Activated CD8-positive, alpha-beta T cell treated with anti-CD3 and anti-CD28 coated beads for 36 hours (primary cell): ENCODE measurements around the gene SAPCD1. TPM values are rescaled to one million over a fixed set of nuclear protein-coding genes. Genes with fewer than 3 reads are reported as not detected.

ENCODE experiments used
- ATAC-seq: fragments of 200-7000 bp; cut with Tn5 transposase; one replicate; pipeline ENCODE4 v1.10.0; 2021; ENCODE audit warnings: mild to moderate bottlenecking, moderate library complexity
- CTCF ChIA-PET: fragments of 350-600 bp; sonication (Branson Sonifier 250); formaldehyde crosslinking; loops from one replicate; lab custom pipeline; 2021; ENCODE audit warnings: antibody characterized with exemption; lab: Charles Lee
- POLR2A ChIA-PET: fragments of 350-600 bp; sonication (Branson Sonifier 250); formaldehyde crosslinking; loops from one replicate; lab custom pipeline; 2021; ENCODE audit warnings: antibody characterized with exemption; lab: Charles Lee
- DNase-seq: peaks from one replicate; pipeline ENCODE4 v3.0.0-alpha.2; 2020
- H3K27ac Mint-ChIP-seq: one replicate; pipeline ENCODE4 v1.8.0; 2021; ENCODE audit warnings: mild to moderate bottlenecking, mixed read lengths
- H3K27me3 Mint-ChIP-seq: one replicate; pipeline ENCODE4 v1.8.0; 2021; ENCODE audit warnings: mixed read lengths
- H3K36me3 Mint-ChIP-seq: one replicate; pipeline ENCODE4 v1.8.0; 2021; ENCODE audit warnings: low read depth, mixed read lengths
- H3K4me1 Mint-ChIP-seq: one replicate; pipeline ENCODE4 v1.8.0; 2021; ENCODE audit warnings: low read depth, mixed read lengths
- H3K4me3 Mint-ChIP-seq: one replicate; pipeline ENCODE4 v1.8.0; 2021; ENCODE audit warnings: mild to moderate bottlenecking, moderate library complexity, mixed read lengths
- H3K9me3 Mint-ChIP-seq: one replicate; pipeline ENCODE4 v1.8.0; 2021; ENCODE audit warnings: mixed read lengths
- intact Hi-C: fragments of 100-400 bp; cut with micrococcal nuclease; formaldehyde crosslinking; loops from one replicate; pipeline ENCODE4 v1.10.0; 2022
- total RNA-seq, 2 experiments: library from RNA; stranded (reverse); gene quantifications; one replicate each; pipeline ENCODE4 v1.2.3, GENCODE V29; 2021
- TF ChIP-seq, protein P1 (sequence below): fragments of 200-600 bp; IDR thresholded peaks from one replicate; pipeline ENCODE4 v1.8.0; 2022; ENCODE audit warnings: antibody characterized with exemption, mild to moderate bottlenecking

The SAPCD1 gene
- total RNA-seq, 2 experiments from 2014 or later, result 13.6 to 18.7 TPM

DNA sequence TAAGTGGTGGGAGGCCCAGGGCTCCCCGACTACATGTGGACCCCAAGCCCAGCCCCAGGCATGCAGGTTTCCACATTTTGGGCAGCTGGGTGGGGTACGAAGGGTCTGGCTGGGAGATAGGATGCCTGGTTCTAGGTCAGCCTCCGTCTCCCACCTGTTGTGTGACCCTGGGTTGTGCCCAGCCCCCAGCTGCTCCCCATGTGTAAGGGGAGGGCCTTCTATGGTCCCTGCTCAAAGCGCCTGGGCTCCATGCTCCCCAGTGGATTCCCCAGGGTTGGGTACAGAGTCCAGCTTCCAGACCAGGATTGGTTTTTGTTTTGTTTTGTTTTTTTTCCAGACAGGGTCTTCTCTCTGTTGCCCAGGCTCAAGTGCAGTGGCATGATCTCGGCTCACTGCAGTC is 15.7 kb downstream of the SAPCD1 start:
- DNase-seq, result no peak
- TF ChIP-seq, protein P1, sequence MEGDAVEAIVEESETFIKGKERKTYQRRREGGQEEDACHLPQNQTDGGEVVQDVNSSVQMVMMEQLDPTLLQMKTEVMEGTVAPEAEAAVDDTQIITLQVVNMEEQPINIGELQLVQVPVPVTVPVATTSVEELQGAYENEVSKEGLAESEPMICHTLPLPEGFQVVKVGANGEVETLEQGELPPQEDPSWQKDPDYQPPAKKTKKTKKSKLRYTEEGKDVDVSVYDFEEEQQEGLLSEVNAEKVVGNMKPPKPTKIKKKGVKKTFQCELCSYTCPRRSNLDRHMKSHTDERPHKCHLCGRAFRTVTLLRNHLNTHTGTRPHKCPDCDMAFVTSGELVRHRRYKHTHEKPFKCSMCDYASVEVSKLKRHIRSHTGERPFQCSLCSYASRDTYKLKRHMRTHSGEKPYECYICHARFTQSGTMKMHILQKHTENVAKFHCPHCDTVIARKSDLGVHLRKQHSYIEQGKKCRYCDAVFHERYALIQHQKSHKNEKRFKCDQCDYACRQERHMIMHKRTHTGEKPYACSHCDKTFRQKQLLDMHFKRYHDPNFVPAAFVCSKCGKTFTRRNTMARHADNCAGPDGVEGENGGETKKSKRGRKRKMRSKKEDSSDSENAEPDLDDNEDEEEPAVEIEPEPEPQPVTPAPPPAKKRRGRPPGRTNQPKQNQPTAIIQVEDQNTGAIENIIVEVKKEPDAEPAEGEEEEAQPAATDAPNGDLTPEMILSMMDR, result no peak
- ChIA-PET CTCF (interaction anchor here (1.3 to 5.5 kb wide), 3 partner anchors 9 to 29 kb away, joined by 4 to 34 read pairs (median 26); partner anchors contain the start of gene LSM2), POLR2A (interaction anchor here (0.8 to 1.7 kb wide), 7 partner anchors 12 to 236 kb away, joined by 3 to 5 read pairs (median 4); partner anchors contain the start of genes DDX39B, MSH5 and VARS1)
- Mint-ChIP-seq H3K36me3 (peaks cover 33% of the 10 kb centered on the region), H3K9me3 (no peaks in the 10 kb centered on the region), H3K27ac (no peak overlapping the region), H3K4me3 (no peak overlapping the region), H3K4me1 (peaks cover 30% of the 10 kb centered on the region), H3K27me3 (no peaks in the 10 kb centered on the region)
- no peak for ATAC-seq
- intact Hi-C loops, result no loop called here

DNA sequence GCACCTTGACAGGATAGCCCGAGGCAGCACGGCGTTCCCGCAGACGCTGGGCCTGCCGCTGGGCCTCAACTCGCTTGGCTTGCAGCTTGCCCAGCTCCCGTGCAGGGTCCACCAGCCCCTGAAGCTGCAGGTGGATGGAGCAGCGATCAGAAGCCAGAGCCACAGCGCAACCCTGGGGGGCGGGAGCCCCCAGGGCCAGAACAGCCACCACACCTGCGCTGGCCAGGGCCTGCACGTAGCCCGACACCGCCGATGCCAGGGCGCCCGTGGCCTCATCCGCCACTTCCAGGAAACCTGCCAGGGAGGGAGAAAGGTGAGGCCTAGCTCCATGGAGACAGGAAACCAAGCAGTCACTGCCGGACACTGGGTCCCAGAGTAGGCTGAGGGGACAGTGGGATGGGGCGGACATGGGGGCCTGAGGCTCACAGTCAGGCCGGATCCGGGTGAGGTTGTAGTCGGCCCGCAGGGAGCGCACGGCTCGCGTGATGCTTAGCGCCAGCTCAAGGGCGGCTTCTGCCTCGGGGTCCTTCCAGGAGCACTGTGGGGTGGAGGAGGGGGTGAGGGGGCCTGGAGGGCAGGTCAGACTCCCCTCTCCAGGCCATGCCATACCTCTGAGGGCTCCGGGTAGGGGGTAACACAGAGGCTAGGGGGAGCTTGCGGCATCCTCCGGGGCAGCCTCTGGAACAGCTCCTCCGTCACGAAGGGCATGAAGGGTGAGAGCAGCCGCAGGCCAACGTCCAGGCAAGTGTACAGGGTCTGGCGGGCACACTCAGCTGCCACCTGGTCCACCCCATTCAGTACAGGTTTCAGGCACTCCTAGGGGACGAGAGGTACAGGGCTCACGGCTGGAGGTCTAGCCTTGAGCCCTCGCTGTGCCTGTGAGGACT is 16.8 kb downstream of the SAPCD1 start:
- Mint-ChIP-seq H3K36me3 (peaks cover 37% of the 10 kb centered on the region), H3K27ac (no peak overlapping the region), H3K4me1 (peaks cover 28% of the 10 kb centered on the region), H3K9me3 (no peaks in the 10 kb centered on the region), H3K27me3 (no peaks in the 10 kb centered on the region), H3K4me3 (no peak overlapping the region)
- ATAC-seq (no peak), DNase-seq (no peak)
- intact Hi-C loops, result no loop called here
- CTCF ChIA-PET, result interaction anchor here (4.2 to 5.5 kb wide), 2 partner anchors 10 to 11 kb away, joined by 26 to 34 read pairs; no protein-coding TSS in a partner anchor
- TF ChIP-seq, protein P1, result no peak
- POLR2A ChIA-PET, result interaction anchor here (0.5 to 1.1 kb wide), 3 partner anchors 20 to 118 kb away, joined by 3 to 4 read pairs (median 3); no protein-coding TSS in a partner anchor

DNA sequence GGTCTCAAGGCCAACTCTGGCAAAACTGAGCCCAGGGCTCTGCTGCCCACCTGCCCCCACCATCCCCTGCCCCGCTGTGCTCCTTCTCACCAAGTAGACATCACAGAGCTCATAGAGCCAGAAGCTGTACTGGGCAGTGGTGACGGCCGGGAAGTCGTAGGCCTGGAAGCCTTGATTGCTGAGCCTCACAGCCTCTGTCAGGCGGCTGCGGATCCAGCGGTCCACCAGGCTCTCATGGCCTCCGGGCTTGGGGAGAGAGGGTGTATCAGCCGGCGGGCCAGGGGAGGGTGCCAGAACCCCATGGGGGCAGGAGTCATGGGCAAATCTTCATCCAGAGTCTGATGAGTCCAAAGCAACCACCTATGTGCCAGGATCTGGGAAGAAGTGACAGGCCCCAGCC is 17.5 kb downstream of the SAPCD1 start:
- DNase-seq (no peak), ATAC-seq (no peak)
- intact Hi-C loops, result no loop called here
- CTCF ChIA-PET, result interaction anchor here (4.2 to 5.5 kb wide), 2 partner anchors 10 to 11 kb away, joined by 26 to 34 read pairs; no protein-coding TSS in a partner anchor
- POLR2A ChIA-PET, result interaction anchor here (0.6 kb wide), 1 partner anchor 52 kb away, joined by 3 read pairs; no protein-coding TSS in a partner anchor
- TF ChIP-seq, protein P1, result no peak
- Mint-ChIP-seq H3K4me1 (peaks cover 25% of the 10 kb centered on the region), H3K4me3 (no peak overlapping the region), H3K9me3 (no peaks in the 10 kb centered on the region), H3K36me3 (peaks cover 44% of the 10 kb centered on the region), H3K27ac (no peak overlapping the region), H3K27me3 (no peaks in the 10 kb centered on the region)

DNA sequence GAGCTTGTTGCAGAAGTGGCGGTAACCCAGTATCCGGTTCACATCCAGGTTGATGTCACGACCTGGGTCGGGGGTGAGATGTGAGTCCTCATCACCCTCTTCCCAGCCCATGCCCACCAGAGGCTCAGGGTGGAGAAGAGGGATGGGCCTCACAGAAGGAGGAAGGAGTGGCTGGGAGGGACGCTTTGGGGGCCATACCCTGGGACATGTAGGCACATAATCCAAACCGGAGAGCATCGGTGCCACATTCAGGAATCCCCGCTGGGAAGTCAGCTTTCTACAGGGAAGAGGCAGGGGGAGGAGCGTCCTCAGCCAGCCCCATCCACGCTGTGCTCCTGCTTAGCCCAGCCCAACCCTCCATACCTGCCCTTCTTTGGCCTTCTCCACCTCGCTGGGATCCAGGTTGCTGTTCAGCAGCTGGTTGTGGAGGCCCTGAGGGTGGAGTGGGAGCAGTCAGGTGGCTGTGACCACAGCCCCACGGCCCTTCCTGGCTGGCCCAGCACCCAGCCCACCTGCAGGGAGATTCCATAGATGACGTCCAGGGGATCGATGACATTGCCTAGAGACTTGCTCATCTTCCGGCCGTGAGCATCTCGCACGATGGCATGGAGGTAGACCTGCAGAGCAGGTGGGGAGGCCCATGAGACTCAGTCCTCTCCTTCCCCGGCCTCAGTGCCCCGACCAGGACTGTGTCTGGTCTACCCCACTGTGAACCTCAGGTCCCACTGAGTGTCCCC is 18.2 kb downstream of the SAPCD1 start:
- DNase-seq (no peak), ATAC-seq (no peak)
- intact Hi-C loops, result no loop called here
- Mint-ChIP-seq H3K4me1 (peaks cover 19% of the 10 kb centered on the region), H3K4me3 (no peak overlapping the region), H3K36me3 (peaks cover 45% of the 10 kb centered on the region), H3K27ac (no peak overlapping the region), H3K9me3 (no peaks in the 10 kb centered on the region), H3K27me3 (no peaks in the 10 kb centered on the region)
- ChIA-PET CTCF (interaction anchor here (4.2 to 5.5 kb wide), 2 partner anchors 10 to 11 kb away, joined by 26 to 34 read pairs; no protein-coding TSS in a partner anchor), POLR2A (interaction anchor here (0.6 to 1.3 kb wide), 6 partner anchors 14 to 60 kb away, joined by 3 to 7 read pairs (median 3); no protein-coding TSS in a partner anchor)
- TF ChIP-seq, protein P1, result no peak
